Measurements from ENCODE around the gene IHH. TPM values are rescaled to one million over a fixed set of nuclear protein-coding genes. Genes with fewer than 3 reads are reported as not detected.

Gene IHH
- total RNA-seq (0.22 TPM in 1 of 2 replicates, not detected in the other), polyA plus RNA-seq (0.15 TPM in 1 of 2 replicates, not detected in the other), polyA minus RNA-seq (0.64 TPM in 1 of 2 replicates, not detected in the other)
- 0.02 TPM for total RNA-seq (2013)

DNA sequence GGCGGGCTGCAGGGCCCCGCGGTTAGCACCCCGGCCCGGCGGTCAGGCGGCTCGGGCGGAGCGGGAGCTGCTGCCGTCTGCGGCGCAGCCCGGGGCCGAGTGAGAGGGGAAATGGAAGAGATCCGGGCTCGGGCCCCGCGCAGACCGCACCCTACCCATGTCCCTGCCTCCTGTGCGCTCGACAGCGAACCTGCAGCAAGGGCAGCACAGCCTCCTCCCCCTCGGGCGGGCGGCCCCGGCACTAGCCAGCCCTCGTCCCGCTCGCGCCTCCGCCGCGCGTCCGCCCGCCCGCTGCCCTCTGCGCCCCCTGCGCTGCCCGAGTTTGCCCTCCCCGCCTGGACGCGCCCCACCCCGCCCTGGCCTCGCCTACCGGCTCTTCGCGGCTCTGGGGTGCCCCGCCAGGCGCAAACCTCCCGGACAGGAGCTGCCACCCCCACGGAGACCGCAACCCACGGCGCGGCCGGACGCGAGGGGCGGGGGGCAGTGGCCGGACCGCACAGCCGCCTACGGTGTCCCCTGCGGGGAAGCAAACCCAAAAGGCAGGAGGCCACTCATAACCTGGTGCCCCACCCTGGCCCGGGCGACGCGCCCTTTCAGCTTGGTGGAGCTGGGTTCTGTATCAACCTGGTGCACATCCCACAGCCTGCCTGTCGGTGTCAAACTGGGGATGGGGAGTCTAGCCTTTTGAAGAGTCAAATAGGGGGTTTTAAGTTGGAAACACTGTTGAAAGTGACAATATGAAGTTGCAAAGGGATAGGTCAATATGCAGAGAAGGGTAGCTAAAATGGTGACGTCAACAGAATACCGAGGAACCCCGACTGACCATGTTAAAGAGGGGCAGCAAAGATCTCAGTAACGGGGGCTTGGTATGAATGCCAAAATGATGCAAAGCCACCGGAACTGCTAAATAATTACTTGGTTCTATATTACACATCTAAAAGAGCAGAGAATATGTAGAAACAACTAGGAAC is at the start of gene IHH:
Gene IHH (minus strand): TSS at position 101 of the 971 bp plus-strand sequence. CDS start 454 bp downstream, outside the sequence.
- 2% methylated on average over 69 of the region's 76 CpGs for WGBS (ENCODE audit: insufficient coverage)
- TF ChIP-seq, protein P1, sequence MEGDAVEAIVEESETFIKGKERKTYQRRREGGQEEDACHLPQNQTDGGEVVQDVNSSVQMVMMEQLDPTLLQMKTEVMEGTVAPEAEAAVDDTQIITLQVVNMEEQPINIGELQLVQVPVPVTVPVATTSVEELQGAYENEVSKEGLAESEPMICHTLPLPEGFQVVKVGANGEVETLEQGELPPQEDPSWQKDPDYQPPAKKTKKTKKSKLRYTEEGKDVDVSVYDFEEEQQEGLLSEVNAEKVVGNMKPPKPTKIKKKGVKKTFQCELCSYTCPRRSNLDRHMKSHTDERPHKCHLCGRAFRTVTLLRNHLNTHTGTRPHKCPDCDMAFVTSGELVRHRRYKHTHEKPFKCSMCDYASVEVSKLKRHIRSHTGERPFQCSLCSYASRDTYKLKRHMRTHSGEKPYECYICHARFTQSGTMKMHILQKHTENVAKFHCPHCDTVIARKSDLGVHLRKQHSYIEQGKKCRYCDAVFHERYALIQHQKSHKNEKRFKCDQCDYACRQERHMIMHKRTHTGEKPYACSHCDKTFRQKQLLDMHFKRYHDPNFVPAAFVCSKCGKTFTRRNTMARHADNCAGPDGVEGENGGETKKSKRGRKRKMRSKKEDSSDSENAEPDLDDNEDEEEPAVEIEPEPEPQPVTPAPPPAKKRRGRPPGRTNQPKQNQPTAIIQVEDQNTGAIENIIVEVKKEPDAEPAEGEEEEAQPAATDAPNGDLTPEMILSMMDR (IDR thresholded peaks at IDR 0.05), result no peak
- peak; percentile 56 for TF ChIP-seq EZH2 (IDR thresholded peaks at IDR 0.05; ENCODE audit: borderline replicate concordance, insufficient read depth, low read depth, low read length, poor library complexity, severe bottlenecking)
- CTCF ChIA-PET, result interaction anchor here (0.9 to 9.5 kb wide), 4 partner anchors 8 to 94 kb away, joined by 3 to 117 read pairs (median 4); no protein-coding TSS in a partner anchor
- Histone ChIP-seq H3K4me3 (ENCODE audit: control extremely low read depth in 1 of 5, extremely low read depth in 1 of 5, insufficient read depth in 1 of 5, low read depth in 2 of 5, low read length in 4 of 5) (no peak within 1 kb of the TSS), H2AFZ (ENCODE audit: insufficient read depth, low read depth, low read length, poor library complexity, severe bottlenecking) (no peak within 1 kb of the TSS), H3K27ac (ENCODE audit: low read length in 2 of 2) (no peak within 1 kb of the TSS), H3K9me3 (ENCODE audit: control extremely low read depth in 1 of 3, control insufficient read depth in 2 of 3, insufficient read depth in 1 of 3, low read length in 2 of 3) (no peaks in the 10 kb centered on the region), H3K27me3 (replicated peaks in 1 of 4; ENCODE audit: control extremely low read depth in 1 of 4, control insufficient read depth in 3 of 4, insufficient read depth in 4 of 4, low read length in 3 of 4) (peaks cover 0 to 67% (median 46%) of the 10 kb centered on the region in 4 experiments), H3K36me3 (replicated peaks in 1 of 2; ENCODE audit: control extremely low read depth in 1 of 2, control insufficient read depth in 1 of 2, extremely low read depth in 1 of 2, insufficient read depth in 2 of 2, low read length in 1 of 2) (no peaks in the 10 kb centered on the region), H4K20me1 (ENCODE audit: control insufficient read depth, insufficient read depth, low read length, poor library complexity, severe bottlenecking) (no peaks in the 10 kb centered on the region), H3K4me1 (ENCODE audit: control insufficient read depth in 2 of 2, insufficient read depth in 2 of 2, low read length in 2 of 2) (peaks cover 35 to 41% of the 10 kb centered on the region in 2 donors), H3K4me2 (replicated peaks; ENCODE audit: low read depth, low read length, poor library complexity, severe bottlenecking) (peak within 1 kb of the TSS; percentile 54), H3K9ac (ENCODE audit: low read length) (no peak within 1 kb of the TSS), H3K79me2 (ENCODE audit: control insufficient read depth, insufficient read depth, low read length) (no peaks in the 10 kb centered on the region)
- POLR2A ChIA-PET, result no interaction called here
- Mint-ChIP-seq H3K27me3 (peaks cover 44% of the 10 kb centered on the region), H3K9me3 (ENCODE audit: insufficient read depth) (no peaks in the 10 kb centered on the region), H3K27ac (peak within 1 kb of the TSS; percentile 6), H3K4me1 (peaks cover 24% of the 10 kb centered on the region), H3K4me3 (peak within 1 kb of the TSS; percentile 55)
- no peak for ATAC-seq (ENCODE audit: low read depth)
- intact Hi-C loops (cut with micrococcal nuclease), result no loop called here
- peak; percentile 32 for DNase-seq

All from B cell (primary cell).